PC-9 (cell line): Measurements from ENCODE around the gene MYO10. TPM values are rescaled to one million over a fixed set of nuclear protein-coding genes. Genes with fewer than 3 reads are reported as not detected.
A peak's percentile ranks its signal among the peaks of the same experiment; 100 is the strongest.

Experiments used
- BruUV-seq: library from RNA; stranded (reverse); fragments of 400-500 nt; replicated peaks from 2 replicates; lab custom pipeline; 2021; lab: Mats Ljungman, UMichigan
- CTCF ChIA-PET: fragments of 300-600 bp; sonication (Branson Sonifier 250); formaldehyde crosslinking; loops from one replicate; lab custom pipeline; 2022; ENCODE audit warnings: antibody characterized with exemption; lab: Charles Lee
- POLR2A ChIA-PET: fragments of 300-600 bp; sonication (Branson Sonifier 250); formaldehyde crosslinking; loops from one replicate; lab custom pipeline; 2022; ENCODE audit warnings: antibody characterized with exemption; ENCODE audit not compliant: unreplicated experiment; lab: Charles Lee
- DNase-seq, 2 experiments: peaks; one replicate each; pipeline versions ENCODE4 v3.0.0 to v3.0.0-alpha.2; 2015 to 2022; ENCODE audit warnings: mixed read lengths in 1 of 2
- H2AFZ ChIP-seq: fragments of 200-600 bp; sonication (generic); 2 replicates; pipeline ENCODE4 v1.8.1; 2017; ENCODE audit warnings: antibody characterized with exemption
- H3F3A ChIP-seq: fragments of 200-600 bp; sonication (generic); 2 replicates; pipeline ENCODE4 v1.8.1; 2017; ENCODE audit warnings: antibody characterized with exemption, mild to moderate bottlenecking, low read depth; ENCODE audit not compliant: insufficient read depth
- H3K27ac ChIP-seq: fragments of 200-600 bp; sonication (generic); 2 replicates; pipeline ENCODE4 v1.6.1; 2016; ENCODE audit warnings: mixed run types
- H3K27me3 ChIP-seq: fragments of 200-600 bp; sonication (generic); 2 replicates; pipeline ENCODE4 v1.6.1; 2016; ENCODE audit warnings: low read depth, mixed run types; ENCODE audit not compliant: insufficient read depth
- H3K36me3 ChIP-seq: fragments of 200-600 bp; sonication (generic); 2 replicates; pipeline ENCODE4 v1.6.1; 2016; ENCODE audit warnings: low read depth, mixed run types
- H3K4me1 ChIP-seq: fragments of 200-600 bp; sonication (generic); replicated peaks from 2 replicates; pipeline ENCODE4 v1.6.1; 2016; ENCODE audit warnings: mixed run types; ENCODE audit not compliant: insufficient read depth
- H3K4me2 ChIP-seq: fragments of 200-600 bp; sonication (generic); 2 replicates; pipeline ENCODE4 v1.6.1; 2017; ENCODE audit warnings: mixed run types
- H3K4me3 ChIP-seq: fragments of 200-600 bp; sonication (generic); 2 replicates; pipeline ENCODE4 v1.6.1; 2016; ENCODE audit warnings: mixed run types
- H3K79me2 ChIP-seq: fragments of 200-600 bp; sonication (generic); 2 replicates; pipeline ENCODE4 v1.6.1; 2017; ENCODE audit warnings: low read depth, mixed run types
- H3K9me2 ChIP-seq: fragments of 200-600 bp; sonication (generic); 2 replicates; pipeline ENCODE4 v1.8.1; 2017; ENCODE audit warnings: mild to moderate bottlenecking; ENCODE audit not compliant: insufficient read depth
- H3K9me3 ChIP-seq: fragments of 200-600 bp; sonication (generic); 2 replicates; pipeline ENCODE4 v1.8.1; 2016; ENCODE audit warnings: low read depth; ENCODE audit not compliant: insufficient read depth
- H4K20me1 ChIP-seq: fragments of 200-600 bp; sonication (generic); 2 replicates; pipeline ENCODE4 v1.8.1; 2017; ENCODE audit not compliant: insufficient read depth
- CTCF ChIP-seq: fragments of 200-600 bp; sonication (generic); conservative IDR thresholded peaks from 2 replicates; pipeline ENCODE4 v1.6.1; 2017; ENCODE audit warnings: mixed run types, antibody characterized with exemption, mild to moderate bottlenecking, moderate library complexity
- EZH2 ChIP-seq: fragments of 200-600 bp; sonication (generic); IDR thresholded peaks from 2 replicates; pipeline ENCODE4 v1.8.0; 2017; ENCODE audit warnings: antibody characterized with exemption, low read depth
- intact Hi-C: fragments of 100-400 bp; cut with micrococcal nuclease; formaldehyde crosslinking; loops from one replicate; pipeline ENCODE4 v1.10.0; 2022; ENCODE audit not compliant: unreplicated experiment
- total RNA-seq: library from RNA; stranded (reverse); gene quantifications from 2 replicates; pipeline ENCODE4 v1.2.3, GENCODE V29; 2021

The MYO10 gene
- total RNA-seq, 1 experiment from 2014 or later = 92.8 TPM

DNA sequence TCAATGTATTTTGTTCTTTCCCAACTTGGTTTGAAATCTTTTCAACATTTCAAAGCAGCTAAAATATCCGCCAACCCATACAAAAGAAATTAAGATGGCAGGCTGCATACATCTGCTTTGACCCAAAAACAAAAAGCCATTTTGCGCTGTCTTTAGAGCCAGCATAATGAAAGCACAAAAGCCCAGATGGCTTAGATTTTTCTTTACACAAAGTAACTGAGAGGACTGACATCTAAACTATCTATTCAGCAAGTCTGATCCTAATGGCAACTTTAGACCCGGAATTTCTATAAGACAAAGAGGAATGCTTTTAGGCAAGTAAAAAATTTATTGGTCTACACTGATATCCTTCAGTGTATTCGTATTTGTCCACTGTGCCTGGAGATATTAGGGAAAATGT lies 86.3 kb downstream of the MYO10 start:
- 0 out of 2 replicates have a peak, but pooled peaks cover 3% of the 10 kb centered on the region for H3K36me3 ChIP-seq
- DNase-seq = no peak
- no TSS peak for BruUV-seq
- no peaks in the 10 kb centered on the region for H3K4me1 ChIP-seq
- H3F3A ChIP-seq = no peaks in the 10 kb centered on the region
- no peak overlapping the region for H3K4me3 ChIP-seq
- POLR2A ChIA-PET = no interaction called here
- H2AFZ ChIP-seq = no peak overlapping the region
- CTCF ChIA-PET = no interaction called here
- no peaks in the 10 kb centered on the region for H4K20me1 ChIP-seq
- H3K9me2 ChIP-seq = no peaks in the 10 kb centered on the region
- TF ChIP-seq EZH2 (no peak), CTCF (no peak)
- intact Hi-C loops = no loop called here
- no peak overlapping the region for H3K4me2 ChIP-seq
- no peaks in the 10 kb centered on the region for H3K27me3 ChIP-seq
- no peaks in the 10 kb centered on the region for H3K9me3 ChIP-seq
- no peak overlapping the region for H3K27ac ChIP-seq
- no peaks in the 10 kb centered on the region for H3K79me2 ChIP-seq

GRCh38 chr5:16849181-16849580 lies 86.9 kb downstream of the MYO10 start:
- Histone ChIP-seq H3K79me2 (no peaks in the 10 kb centered on the region), H3F3A (no peaks in the 10 kb centered on the region), H3K27ac (no peak overlapping the region), H3K9me3 (no peaks in the 10 kb centered on the region), H3K9me2 (no peaks in the 10 kb centered on the region), H2AFZ (no peak overlapping the region), H3K36me3 (0 out of 2 replicates have a peak, but pooled peaks cover 3% of the 10 kb centered on the region), H3K27me3 (no peaks in the 10 kb centered on the region), H4K20me1 (no peaks in the 10 kb centered on the region), H3K4me2 (no peak overlapping the region), H3K4me1 (no peaks in the 10 kb centered on the region), H3K4me3 (no peak overlapping the region)
- TF ChIP-seq EZH2 (no peak), CTCF (no peak)
- CTCF ChIA-PET = no interaction called here
- BruUV-seq = no TSS peak
- POLR2A ChIA-PET = no interaction called here
- intact Hi-C loops = no loop called here
- DNase-seq = no peak

DNA sequence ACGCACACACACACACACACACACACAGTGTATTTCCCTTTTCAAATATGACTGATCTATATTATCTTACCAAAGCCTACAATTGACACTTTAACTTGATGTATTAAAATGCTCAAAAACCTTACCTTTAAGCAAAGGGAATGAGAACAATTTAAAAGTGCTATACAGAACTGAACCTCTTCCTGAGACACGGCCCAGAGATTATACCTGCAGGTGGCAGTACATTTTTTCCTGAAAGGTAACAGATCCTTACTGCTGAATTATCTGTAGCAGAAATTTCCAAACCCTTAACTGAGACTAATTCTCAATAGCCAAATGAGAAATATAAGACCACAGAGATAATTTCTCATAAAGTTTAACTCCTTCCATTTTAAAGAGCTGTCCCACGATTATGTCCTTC lies 91.1 kb downstream of the MYO10 start:
- Histone ChIP-seq H3K36me3 (0 out of 2 replicates have a peak, but pooled peaks cover 3% of the 10 kb centered on the region), H3K4me1 (no peaks in the 10 kb centered on the region), H3K27ac (no peak overlapping the region), H4K20me1 (no peaks in the 10 kb centered on the region), H3K27me3 (no peaks in the 10 kb centered on the region), H2AFZ (no peak overlapping the region), H3K79me2 (0 out of 2 replicates have a peak, but pooled peaks cover 6% of the 10 kb centered on the region), H3K9me2 (no peaks in the 10 kb centered on the region), H3F3A (no peaks in the 10 kb centered on the region), H3K4me3 (no peak overlapping the region), H3K4me2 (no peak overlapping the region), H3K9me3 (no peaks in the 10 kb centered on the region)
- CTCF ChIA-PET = interaction anchor here (0.7 to 1.1 kb wide), 2 partner anchors 54 to 359 kb away, joined by 3 to 4 read pairs; no protein-coding TSS in a partner anchor
- TF ChIP-seq CTCF (peak; percentile 48; the same call in 1 of the 2 replicates), EZH2 (no peak)
- no TSS peak for BruUV-seq
- POLR2A ChIA-PET = no interaction called here
- intact Hi-C loops = no loop called here
- DNase-seq = no peak
